Subcutaneous abdominal adipose tissue (tissue), 5 donors: ENCODE results near the gene EXOC1.

ENCODE experiments used
- H3K27ac ChIP-seq: one replicate; pipeline ENCODE4 v1.7.0; 2013; ENCODE audit warnings: low read depth, mild to moderate bottlenecking, inconsistent platforms, low read length, moderate library complexity
- H3K27me3 ChIP-seq, 5 donors: one replicate each; pipeline ENCODE4 v1.7.0; 2013; ENCODE audit warnings: low read length in 5 of 5, inconsistent platforms in 1 of 5; ENCODE audit not compliant: control insufficient read depth in 5 of 5, insufficient read depth in 4 of 5
- H3K36me3 ChIP-seq, 5 donors: one replicate each; pipeline ENCODE4 v1.7.0; 2013; ENCODE audit warnings: low read length in 5 of 5; ENCODE audit not compliant: control insufficient read depth in 5 of 5, insufficient read depth in 5 of 5
- H3K4me1 ChIP-seq, 5 donors: one replicate each; pipeline ENCODE4 v1.7.0; 2013; ENCODE audit warnings: low read length in 5 of 5, mild to moderate bottlenecking in 3 of 5, moderate library complexity in 1 of 5; ENCODE audit not compliant: control insufficient read depth in 5 of 5, insufficient read depth in 5 of 5
- H3K4me3 ChIP-seq, 5 donors: one replicate each; pipeline ENCODE4 v1.7.0; 2013; ENCODE audit warnings: low read length in 5 of 5, low read depth in 1 of 5
- H3K9ac ChIP-seq, 5 donors: one replicate each; pipeline ENCODE4 v1.7.0; 2013; ENCODE audit warnings: low read length in 5 of 5, mild to moderate bottlenecking in 4 of 5, moderate library complexity in 3 of 5
- H3K9me3 ChIP-seq, 5 donors: one replicate each; pipeline ENCODE4 v1.7.0; 2013; ENCODE audit warnings: low read length in 5 of 5; ENCODE audit not compliant: control insufficient read depth in 5 of 5
- donor health status: healthy.
- donor health status: healthy.
- donor health status: healthy.
- donor health status: healthy.
- donor health status: healthy.

The EXOC1 gene

GRCh38 chr4:55912249-55912648 lies 58.8 kb downstream of the EXOC1 start:
- Histone ChIP-seq H3K4me1 (peaks cover 0 to 2% (median 0%) of the 10 kb centered on the region in 5 donors), H3K4me3 (no peak overlapping the region), H3K9me3 (no peaks in the 10 kb centered on the region), H3K27me3 (no peaks in the 10 kb centered on the region), H3K9ac (no peak overlapping the region), H3K27ac (no peak overlapping the region), H3K36me3 (no peaks in the 10 kb centered on the region)

- Histone ChIP-seq H3K9ac (no peak overlapping the region), H3K27me3 (no peaks in the 10 kb centered on the region), H3K4me3 (peak overlapping the region in 1 of 5 donors; percentile 28), H3K27ac (no peak overlapping the region), H3K9me3 (no peaks in the 10 kb centered on the region), H3K4me1 (no peaks in the 10 kb centered on the region), H3K36me3 (no peaks in the 10 kb centered on the region)
Measured at GRCh38 chr4:55920571-55920970, 67.1 kb downstream of the EXOC1 start.

GRCh38 chr4:55921093-55921492 lies 67.6 kb downstream of the EXOC1 start:
- H3K4me1 ChIP-seq: no peaks in the 10 kb centered on the region
- H3K4me3 ChIP-seq: no peak overlapping the region
- H3K9me3 ChIP-seq: no peaks in the 10 kb centered on the region
- H3K36me3 ChIP-seq: no peaks in the 10 kb centered on the region
- H3K9ac ChIP-seq: no peak overlapping the region
- no peak overlapping the region for H3K27ac ChIP-seq
- no peaks in the 10 kb centered on the region for H3K27me3 ChIP-seq

DNA sequence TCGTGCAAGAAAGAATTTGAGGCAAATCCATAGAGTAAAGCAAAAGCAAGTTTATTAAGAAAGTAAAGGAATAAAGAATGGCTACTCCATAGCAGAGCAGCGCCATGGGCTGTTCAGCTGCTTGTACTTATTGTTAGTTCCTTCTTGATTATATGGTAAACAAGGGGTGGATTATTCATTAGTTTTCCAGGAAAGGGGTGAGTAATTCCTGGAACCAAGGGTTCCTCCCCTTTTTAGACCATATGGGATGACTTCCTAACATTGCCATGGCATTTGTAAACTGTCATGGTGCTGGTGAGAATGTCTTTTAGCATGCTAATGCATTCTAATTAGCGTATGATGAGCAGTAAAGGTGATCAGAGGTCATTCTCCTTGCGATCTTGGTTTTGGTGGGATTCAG lies 71.8 kb downstream of the EXOC1 start:
- H3K27me3 ChIP-seq: no peaks in the 10 kb centered on the region
- no peak overlapping the region for H3K4me3 ChIP-seq
- H3K9me3 ChIP-seq: peaks cover 0 to 12% (median 0%) of the 10 kb centered on the region in 5 donors
- no peak overlapping the region for H3K9ac ChIP-seq
- H3K27ac ChIP-seq: no peak overlapping the region
- H3K4me1 ChIP-seq: no peaks in the 10 kb centered on the region
- H3K36me3 ChIP-seq: no peaks in the 10 kb centered on the region

DNA sequence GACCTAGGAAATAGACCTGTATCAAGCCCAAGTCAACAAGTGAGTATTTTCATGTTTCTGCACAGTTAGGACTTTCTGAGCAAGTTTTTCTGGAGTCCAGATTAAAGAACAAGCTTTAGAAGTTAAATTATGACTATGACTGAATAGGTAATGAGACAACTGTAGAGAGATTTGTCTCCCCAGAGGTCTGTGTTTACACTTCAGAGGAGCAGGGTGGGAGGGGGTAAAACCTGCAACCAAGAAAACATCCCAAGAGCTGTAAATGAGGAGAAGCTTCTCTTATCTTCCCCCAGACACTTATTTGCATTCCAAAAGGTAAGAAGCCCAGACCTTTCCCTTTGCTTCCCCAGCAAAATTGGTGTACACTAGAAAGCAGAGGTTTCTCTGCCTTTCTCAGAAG lies 73.2 kb downstream of the EXOC1 start:
- Histone ChIP-seq H3K4me1 (no peaks in the 10 kb centered on the region), H3K27ac (no peak overlapping the region), H3K36me3 (no peaks in the 10 kb centered on the region), H3K9ac (no peak overlapping the region), H3K27me3 (no peaks in the 10 kb centered on the region), H3K9me3 (peaks cover 0 to 15% (median 0%) of the 10 kb centered on the region in 5 donors), H3K4me3 (no peak overlapping the region)

GRCh38 chr4:55927803-55928437 lies 74.5 kb downstream of the EXOC1 start:
- H3K9ac ChIP-seq: no peak overlapping the region
- no peaks in the 10 kb centered on the region for H3K36me3 ChIP-seq
- H3K4me3 ChIP-seq: no peak overlapping the region
- H3K27me3 ChIP-seq: no peaks in the 10 kb centered on the region
- no peaks in the 10 kb centered on the region for H3K4me1 ChIP-seq
- no peak overlapping the region for H3K27ac ChIP-seq
- peaks cover 0 to 21% (median 0%) of the 10 kb centered on the region in 5 donors for H3K9me3 ChIP-seq

- Histone ChIP-seq H3K4me3 (no peak overlapping the region), H3K4me1 (no peaks in the 10 kb centered on the region), H3K9me3 (peaks cover 0 to 25% (median 0%) of the 10 kb centered on the region in 5 donors), H3K27me3 (no peaks in the 10 kb centered on the region), H3K9ac (no peak overlapping the region), H3K36me3 (no peaks in the 10 kb centered on the region), H3K27ac (no peak overlapping the region)
Measured at GRCh38 chr4:55928846-55929245, 75.4 kb downstream of the EXOC1 start.

DNA sequence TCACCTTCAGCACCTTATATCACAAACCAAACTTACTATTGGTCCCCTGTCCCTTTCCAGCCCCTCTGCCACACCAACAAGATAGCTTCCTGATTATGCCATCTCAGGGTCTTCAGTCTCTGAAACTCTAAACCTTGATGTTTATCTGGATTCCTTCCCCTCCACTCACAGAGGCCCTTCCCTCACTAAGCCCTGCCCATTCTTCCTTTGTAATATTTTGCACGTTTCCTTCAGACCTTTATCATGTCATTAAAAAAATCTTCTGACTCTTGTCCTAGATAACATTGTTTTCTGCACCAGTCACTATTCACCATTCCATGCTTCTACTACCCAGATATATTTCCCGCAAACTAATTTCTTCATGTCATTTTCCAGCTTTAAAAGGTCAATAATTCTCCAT lies 77.6 kb downstream of the EXOC1 start:
- Histone ChIP-seq H3K36me3 (no peaks in the 10 kb centered on the region), H3K4me1 (no peaks in the 10 kb centered on the region), H3K9me3 (peaks cover 0 to 26% (median 0%) of the 10 kb centered on the region in 5 donors), H3K27me3 (no peaks in the 10 kb centered on the region), H3K9ac (no peak overlapping the region), H3K27ac (no peak overlapping the region), H3K4me3 (no peak overlapping the region)

DNA sequence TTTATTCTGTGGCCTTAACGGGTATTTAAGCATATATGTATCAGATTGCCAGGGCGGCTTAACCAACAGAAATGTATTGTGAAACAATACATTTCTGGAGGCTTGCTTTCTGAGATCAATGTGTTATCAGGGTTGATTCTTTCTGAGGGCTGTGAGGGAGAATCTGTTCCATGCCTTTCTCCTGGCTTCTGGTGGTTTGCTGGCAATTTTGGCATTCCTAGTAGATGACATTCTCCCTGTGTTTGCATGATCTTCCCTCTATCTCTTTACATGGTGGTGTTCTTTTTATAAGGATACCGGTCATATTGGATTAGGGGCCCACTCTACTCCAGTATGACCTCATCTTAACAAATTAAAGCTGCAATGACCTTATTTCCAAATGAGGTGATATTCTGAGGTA lies 78.4 kb downstream of the EXOC1 start:
- H3K4me3 ChIP-seq: no peak overlapping the region
- no peaks in the 10 kb centered on the region for H3K4me1 ChIP-seq
- no peak overlapping the region for H3K9ac ChIP-seq
- H3K27me3 ChIP-seq: no peaks in the 10 kb centered on the region
- no peaks in the 10 kb centered on the region for H3K36me3 ChIP-seq
- H3K27ac ChIP-seq: no peak overlapping the region
- H3K9me3 ChIP-seq: peaks cover 0 to 26% (median 3%) of the 10 kb centered on the region in 5 donors

DNA sequence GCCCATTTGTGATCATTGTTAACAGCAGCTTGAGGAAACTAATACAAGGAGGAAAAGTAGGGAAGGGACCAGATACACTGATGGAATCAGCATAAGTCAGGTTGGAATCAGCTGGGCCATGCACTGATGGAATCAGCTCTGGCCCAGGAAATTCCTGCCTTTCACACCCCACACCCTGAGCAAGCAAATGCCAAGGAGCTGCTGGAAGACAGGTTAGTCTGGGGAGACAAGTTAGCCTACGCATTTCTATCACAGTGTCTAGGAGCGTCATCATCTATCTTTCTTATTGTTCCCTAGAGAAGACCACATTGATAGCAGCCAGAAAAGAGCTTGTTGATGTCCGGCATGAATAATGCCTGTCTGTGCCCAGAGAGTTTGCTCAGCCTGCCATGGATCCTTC lies 79.1 kb downstream of the EXOC1 start:
- H3K4me1 ChIP-seq: no peaks in the 10 kb centered on the region
- H3K9ac ChIP-seq: no peak overlapping the region
- H3K9me3 ChIP-seq: peaks cover 0 to 32% (median 10%) of the 10 kb centered on the region in 5 donors
- no peak overlapping the region for H3K27ac ChIP-seq
- no peaks in the 10 kb centered on the region for H3K27me3 ChIP-seq
- H3K36me3 ChIP-seq: no peaks in the 10 kb centered on the region
- no peak overlapping the region for H3K4me3 ChIP-seq
